Measurements from ENCODE around the gene CAST. TPM values are rescaled to one million over a fixed set of nuclear protein-coding genes. Genes with fewer than 3 reads are reported as not detected.

Gene CAST
- total RNA-seq, 2 donors from 2014 or later, result 97.5 to 169 TPM

DNA sequence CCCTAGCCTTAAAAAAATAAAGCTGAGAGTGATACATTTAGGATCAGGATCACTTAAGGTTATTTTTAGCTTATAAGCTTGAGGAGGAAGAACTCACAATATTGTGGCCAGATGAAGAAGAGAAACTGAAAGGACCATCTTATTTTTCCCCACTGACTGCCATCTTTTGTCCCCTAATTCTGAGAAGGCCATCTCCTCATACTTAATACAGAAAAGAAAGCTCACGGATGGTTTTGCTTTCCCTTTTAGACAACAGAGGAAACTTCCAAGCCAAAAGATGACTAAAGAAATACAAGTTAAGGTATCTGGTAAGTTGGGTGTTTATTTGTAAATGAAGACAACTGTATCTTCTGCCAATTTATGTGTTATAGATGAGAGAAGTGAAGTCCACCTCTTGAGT is 109.2 kb downstream of the CAST start:
- H3K27ac Mint-ChIP-seq, result peak overlapping the region; percentile 54 to 83
- DNase-seq (ENCODE audit: low spot score in 2 of 2), result no peak
- no peaks in the 10 kb centered on the region for H3K9me3 Mint-ChIP-seq
- peaks cover 13 to 35% of the 10 kb centered on the region in 2 donors for H3K36me3 Mint-ChIP-seq
- peak; percentile 7 to 38 for ATAC-seq

DNA sequence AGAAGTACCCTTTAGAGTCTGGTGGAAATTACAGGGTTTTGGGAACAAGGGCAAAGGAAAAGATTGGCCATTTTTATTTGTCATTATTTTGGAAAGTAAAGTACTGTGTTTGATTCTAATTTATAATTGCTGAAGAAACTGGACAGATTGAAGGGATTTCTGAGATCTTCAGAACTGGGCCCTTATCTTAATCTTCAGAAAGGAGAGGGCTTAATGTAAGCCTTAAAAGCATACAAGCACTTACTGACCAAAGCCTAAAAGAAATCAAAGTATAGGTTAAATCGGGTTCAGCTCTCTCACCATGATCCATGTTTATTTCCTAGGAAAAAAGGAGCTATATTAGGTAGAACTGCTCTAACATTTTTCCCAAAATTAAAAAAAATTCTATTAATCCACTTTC is 109.9 kb downstream of the CAST start:
- DNase-seq (ENCODE audit: low spot score in 2 of 2) (no peak), ATAC-seq (no peak)
- peaks cover 13 to 35% of the 10 kb centered on the region in 2 donors for H3K36me3 Mint-ChIP-seq
- no peaks in the 10 kb centered on the region for H3K9me3 Mint-ChIP-seq
- no peak overlapping the region for H3K27ac Mint-ChIP-seq

GRCh38 chr5:96772542-96772941 is 110.4 kb downstream of the CAST start:
- H3K9me3 Mint-ChIP-seq, result no peaks in the 10 kb centered on the region
- H3K36me3 Mint-ChIP-seq, result peaks cover 13 to 37% of the 10 kb centered on the region in 2 donors
- DNase-seq (ENCODE audit: low spot score in 2 of 2) (no peak), ATAC-seq (no peak)
- no peak overlapping the region for H3K27ac Mint-ChIP-seq

GRCh38 chr5:96775050-96775449 is 112.9 kb downstream of the CAST start:
- H3K36me3 Mint-ChIP-seq, result peaks cover 22 to 50% of the 10 kb centered on the region in 2 donors
- ATAC-seq (no peak), DNase-seq (ENCODE audit: low spot score in 2 of 2) (no peak)
- H3K27ac Mint-ChIP-seq, result no peak overlapping the region
- no peaks in the 10 kb centered on the region for H3K9me3 Mint-ChIP-seq

DNA sequence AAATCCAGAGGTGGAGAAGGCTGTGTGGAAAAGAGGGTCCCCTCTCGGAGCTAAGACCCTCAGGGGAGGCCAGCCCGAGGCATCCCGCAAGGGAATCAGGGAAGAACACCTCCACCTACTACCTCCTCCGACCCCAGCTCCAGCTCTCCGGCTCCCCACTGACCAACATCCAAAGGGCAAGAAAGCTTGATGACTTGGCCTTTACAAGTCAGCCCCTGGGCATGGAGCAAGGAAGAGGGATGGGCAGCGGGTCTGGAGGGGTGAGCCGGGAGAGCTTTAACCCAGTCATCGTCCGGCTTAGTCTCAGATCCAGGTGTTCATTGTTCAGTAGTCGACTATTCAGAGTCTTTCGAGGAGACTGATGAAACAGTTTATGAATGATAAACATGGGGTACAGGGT is 113.5 kb downstream of the CAST start:
- Mint-ChIP-seq H3K36me3 (peaks cover 19 to 45% of the 10 kb centered on the region in 2 donors), H3K9me3 (no peaks in the 10 kb centered on the region), H3K27ac (peak overlapping the region; percentile 61 to 82)
- DNase-seq (ENCODE audit: low spot score in 2 of 2), result no peak
- ATAC-seq, result no peak

GRCh38 chr5:96776621-96777020 is 114.4 kb downstream of the CAST start:
- Mint-ChIP-seq H3K36me3 (peaks cover 19 to 36% of the 10 kb centered on the region in 2 donors), H3K27ac (peak overlapping the region in 1 of 2 donors; percentile 1), H3K9me3 (no peaks in the 10 kb centered on the region)
- ATAC-seq (no peak), DNase-seq (ENCODE audit: low spot score in 2 of 2) (no peak)

GRCh38 chr5:96778409-96778808 is 116.2 kb downstream of the CAST start:
- H3K36me3 Mint-ChIP-seq, result peaks cover 19 to 34% of the 10 kb centered on the region in 2 donors
- peak overlapping the region in 1 of 2 donors; percentile 24 for H3K27ac Mint-ChIP-seq
- DNase-seq (ENCODE audit: low spot score in 2 of 2) (no peak), ATAC-seq (no peak)
- H3K9me3 Mint-ChIP-seq, result no peaks in the 10 kb centered on the region

- no peak for DNase-seq (ENCODE audit: low spot score in 2 of 2)
- Mint-ChIP-seq H3K27ac (peak overlapping the region in 1 of 2 donors; percentile 36), H3K36me3 (peaks cover 19 to 39% of the 10 kb centered on the region in 2 donors), H3K9me3 (no peaks in the 10 kb centered on the region)
- no peak for ATAC-seq
These were observed 118.5 kb downstream of the CAST start for GRCh38 chr5:96780626-96781025.

DNA sequence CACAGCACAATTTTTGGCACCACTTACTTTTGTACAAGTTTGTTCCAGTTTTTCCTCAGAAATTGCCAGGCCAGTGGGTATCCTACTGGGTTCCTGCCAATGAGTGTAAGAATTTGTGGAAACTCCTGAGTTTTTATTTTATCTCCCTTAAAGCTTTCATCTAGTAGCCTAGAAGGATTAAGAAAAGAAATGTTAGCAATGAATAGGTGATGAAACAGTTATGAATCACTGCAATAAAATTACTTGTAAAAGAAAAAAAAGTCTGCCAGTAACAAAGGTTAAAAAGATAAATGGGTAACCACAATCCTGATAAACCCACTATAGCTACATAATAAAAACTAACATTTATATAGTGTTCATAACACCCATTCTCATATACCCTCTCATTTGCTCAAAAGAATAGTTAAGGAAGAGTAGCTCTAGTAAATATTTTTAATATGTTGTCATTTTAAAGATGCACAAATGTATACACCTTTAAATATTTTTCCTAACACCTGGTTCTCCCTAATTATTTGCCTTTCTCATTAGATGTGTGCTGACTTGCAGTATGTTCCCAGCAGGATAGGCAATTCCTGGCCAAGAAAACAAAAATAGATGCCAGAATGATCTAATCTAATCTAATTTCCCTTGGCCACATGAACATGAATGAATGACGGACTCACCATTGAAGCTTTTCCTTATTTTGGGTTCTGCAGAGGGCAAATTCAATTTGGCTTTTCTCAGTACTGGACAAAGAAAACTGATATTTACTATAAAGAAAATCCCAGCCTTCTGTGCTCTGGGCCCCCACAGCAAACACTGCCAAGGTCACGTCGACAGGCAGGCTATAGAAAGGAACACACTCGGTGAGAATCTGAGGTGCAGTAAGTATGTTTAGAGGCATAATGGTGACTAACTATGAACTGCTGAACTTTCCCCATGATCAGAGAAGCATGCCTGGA is 119.1 kb downstream of the CAST start:
- peaks cover 23 to 39% of the 10 kb centered on the region in 2 donors for H3K36me3 Mint-ChIP-seq
- no peaks in the 10 kb centered on the region for H3K9me3 Mint-ChIP-seq
- peak overlapping the region in 1 of 2 donors; percentile 36 for H3K27ac Mint-ChIP-seq
- DNase-seq (ENCODE audit: low spot score in 2 of 2) (no peak), ATAC-seq (no peak)

- no peak for ATAC-seq
- no peak for DNase-seq (ENCODE audit: low spot score in 2 of 2)
- H3K36me3 Mint-ChIP-seq, result peaks cover 26 to 29% of the 10 kb centered on the region in 2 donors
- peak overlapping the region in 1 of 2 donors; percentile 27 for H3K27ac Mint-ChIP-seq
- H3K9me3 Mint-ChIP-seq, result no peaks in the 10 kb centered on the region
These were observed 121.2 kb downstream of the CAST start for GRCh38 chr5:96783326-96783725.

- DNase-seq (ENCODE audit: low spot score in 2 of 2) (no peak), ATAC-seq (no peak)
- Mint-ChIP-seq H3K27ac (peak overlapping the region in 1 of 2 donors; percentile 41), H3K36me3 (peaks cover 20 to 23% of the 10 kb centered on the region in 2 donors), H3K9me3 (no peaks in the 10 kb centered on the region)
These were observed 123.3 kb downstream of the CAST start for GRCh38 chr5:96785326-96786109.

GRCh38 chr5:96788112-96788749 is 126.1 kb downstream of the CAST start:
- no peak for DNase-seq (ENCODE audit: low spot score in 2 of 2)
- H3K36me3 Mint-ChIP-seq, result peaks cover 19 to 30% of the 10 kb centered on the region in 2 donors
- H3K9me3 Mint-ChIP-seq, result no peaks in the 10 kb centered on the region
- H3K27ac Mint-ChIP-seq, result peak overlapping the region; percentile 70 to 76
- peak in 1 of 2 donors; percentile 43 for ATAC-seq

DNA sequence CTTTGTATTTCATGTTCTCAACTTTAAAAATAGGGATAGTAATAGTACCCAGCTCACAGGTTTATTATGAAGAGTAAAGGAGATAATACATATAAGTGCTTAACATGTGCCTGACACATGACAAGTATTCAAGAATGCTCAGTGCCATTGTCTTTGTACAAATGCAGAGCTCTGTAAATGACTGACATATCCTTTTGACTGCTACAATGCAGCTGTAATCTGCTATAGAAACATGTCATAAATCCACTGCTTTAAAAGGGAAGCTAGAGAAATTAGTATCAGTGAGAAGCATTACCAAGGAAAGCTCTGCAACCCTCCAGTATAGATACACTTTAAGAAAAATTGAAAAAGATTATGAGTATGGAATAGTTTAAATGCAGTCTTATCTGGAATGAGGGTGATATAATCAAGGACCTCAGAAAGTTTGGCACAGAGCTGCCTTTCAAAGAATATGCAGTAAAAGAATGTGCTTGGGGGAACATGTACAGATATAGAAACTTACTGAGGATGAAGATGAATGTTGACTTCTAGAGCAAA is 127.7 kb downstream of the CAST start:
- Mint-ChIP-seq H3K27ac (peak overlapping the region; percentile 24 to 82), H3K36me3 (peaks cover 21 to 36% of the 10 kb centered on the region in 2 donors), H3K9me3 (no peaks in the 10 kb centered on the region)
- DNase-seq (ENCODE audit: low spot score in 2 of 2) (no peak), ATAC-seq (no peak)

DNA sequence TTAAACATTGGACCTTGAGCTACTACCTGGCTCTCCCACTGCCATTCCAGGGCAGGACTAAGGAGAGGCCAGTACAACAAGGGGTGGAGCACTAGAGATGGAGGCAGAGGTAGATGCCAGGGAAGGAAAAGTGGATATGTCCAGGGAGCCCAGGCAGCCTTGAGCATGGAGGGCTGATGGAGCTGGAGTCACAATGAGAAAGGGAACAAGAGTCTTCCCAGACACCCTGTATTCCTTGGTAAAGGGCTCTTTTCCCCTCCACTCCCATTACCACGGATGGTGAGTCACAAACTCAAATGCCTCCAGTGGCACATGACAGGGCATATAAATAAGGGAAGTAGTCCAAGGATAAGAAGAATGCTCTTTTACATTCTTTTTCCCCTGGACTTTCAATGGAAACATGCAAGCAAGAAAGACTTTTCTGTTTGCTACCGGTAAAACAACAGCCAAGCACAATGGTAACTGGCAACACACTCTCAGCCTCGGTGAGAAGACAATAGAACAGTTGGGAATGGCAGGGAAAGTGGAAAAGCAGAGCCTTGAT is 128.9 kb downstream of the CAST start:
- H3K9me3 Mint-ChIP-seq, result no peaks in the 10 kb centered on the region
- ATAC-seq (no peak), DNase-seq (ENCODE audit: low spot score in 2 of 2) (no peak)
- peak overlapping the region; percentile 22 to 38 for H3K27ac Mint-ChIP-seq
- H3K36me3 Mint-ChIP-seq, result peaks cover 32 to 35% of the 10 kb centered on the region in 2 donors

DNA sequence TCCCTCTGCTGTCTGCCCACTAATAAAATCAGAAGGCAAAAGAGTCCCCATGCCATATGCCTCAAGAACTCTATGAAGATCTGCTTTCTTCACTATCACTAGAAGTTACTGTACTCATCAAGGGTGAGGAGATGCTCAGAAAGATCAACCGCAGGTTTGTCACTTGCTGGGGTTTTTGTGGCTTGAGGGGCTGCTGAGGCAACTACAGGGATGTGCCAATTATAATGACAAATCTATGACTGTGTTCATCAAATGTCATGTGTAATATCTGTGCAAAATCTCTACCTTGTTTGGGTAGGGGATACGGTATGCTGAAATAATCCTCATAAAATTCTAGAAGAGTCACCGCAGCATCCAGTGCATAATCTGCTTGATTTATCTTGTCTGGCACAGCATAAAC is 132.6 kb downstream of the CAST start:
- Mint-ChIP-seq H3K27ac (peak overlapping the region; percentile 40 to 82), H3K9me3 (no peaks in the 10 kb centered on the region), H3K36me3 (peaks cover 42 to 69% of the 10 kb centered on the region in 2 donors)
- DNase-seq (ENCODE audit: low spot score in 2 of 2) (peak; percentile 37 to 65), ATAC-seq (peak; percentile 94 to 95)

DNA sequence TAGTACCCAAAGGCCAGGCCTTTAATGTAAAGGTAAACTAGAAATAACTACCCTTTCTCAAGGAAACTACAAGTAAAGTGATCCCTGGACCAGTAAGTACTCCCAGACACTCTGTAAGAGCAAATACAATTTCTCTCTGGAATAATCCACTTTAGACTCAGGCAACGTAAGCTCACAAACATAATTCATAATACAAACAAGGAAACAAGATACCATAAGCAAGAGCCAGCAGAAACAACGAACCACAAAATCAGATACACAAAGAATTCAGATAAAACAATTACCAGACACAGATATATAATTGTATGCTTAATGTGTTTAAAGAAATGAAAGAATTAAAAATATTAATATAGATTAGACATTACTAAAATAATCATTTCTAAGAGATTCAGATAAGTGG is 133.4 kb downstream of the CAST start:
- DNase-seq (ENCODE audit: low spot score in 2 of 2), result no peak
- Mint-ChIP-seq H3K27ac (peak overlapping the region; percentile 44 to 82), H3K36me3 (peaks cover 44 to 72% of the 10 kb centered on the region in 2 donors), H3K9me3 (no peaks in the 10 kb centered on the region)
- no peak for ATAC-seq
